Activated CD4-positive, alpha-beta T cell treated with anti-CD3 and anti-CD28 coated beads for 4 hours (primary cell): Measurements from ENCODE around the gene SMYD3.

Experiments
- DNase-seq, 2 donors: peaks; one replicate each; pipeline ENCODE4 v3.0.0-alpha.2; 2020

SMYD3 gene

GRCh38 chr1:245932302-245932972 lies 574.6 kb downstream of the SMYD3 start:
- no peak for DNase-seq

- no peak for DNase-seq
Measured at GRCh38 chr1:245931450-245931849, 575.6 kb downstream of the SMYD3 start.

DNA sequence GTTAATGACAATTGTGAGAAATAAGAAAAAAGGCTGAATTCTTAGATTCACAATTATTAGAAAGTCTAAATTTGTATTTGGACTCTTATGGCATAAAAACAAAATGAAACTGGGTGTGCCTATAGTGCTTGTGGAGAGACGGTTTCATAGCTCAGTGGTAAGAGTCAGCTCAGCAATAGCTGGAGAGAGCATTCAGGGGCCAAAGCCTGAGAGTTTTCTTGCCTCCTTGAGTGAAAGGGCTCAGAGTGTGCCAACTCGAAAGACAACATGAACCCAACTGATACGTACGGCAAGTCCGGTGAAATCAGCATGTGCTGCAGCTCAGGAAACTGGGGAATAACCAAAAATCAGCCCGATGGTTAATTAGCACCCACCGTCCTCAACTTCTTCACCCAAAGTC lies 577.9 kb downstream of the SMYD3 start:
- DNase-seq: no peak

- no peak for DNase-seq
Measured at GRCh38 chr1:245926888-245927287, 580.2 kb downstream of the SMYD3 start.

GRCh38 chr1:245923215-245923614 lies 583.9 kb downstream of the SMYD3 start:
- no peak for DNase-seq

DNA sequence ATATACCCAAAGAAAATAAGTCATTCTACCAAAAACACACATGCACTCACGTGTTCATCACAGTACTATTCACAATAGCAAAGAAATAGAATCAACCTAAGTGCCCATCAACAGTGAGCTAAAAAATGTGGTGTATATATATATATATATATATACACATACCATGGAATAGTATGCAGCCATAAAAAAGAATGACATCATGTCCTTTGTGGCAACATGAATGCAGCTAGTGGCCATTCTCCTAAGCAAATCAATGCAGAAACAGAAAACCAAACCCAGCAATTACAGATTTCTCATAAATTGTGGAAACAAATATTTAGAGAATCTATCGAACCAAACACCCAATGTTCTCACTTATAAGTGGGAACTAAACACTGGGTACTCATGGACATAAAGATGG lies 585.7 kb downstream of the SMYD3 start:
- no peak for DNase-seq

DNA sequence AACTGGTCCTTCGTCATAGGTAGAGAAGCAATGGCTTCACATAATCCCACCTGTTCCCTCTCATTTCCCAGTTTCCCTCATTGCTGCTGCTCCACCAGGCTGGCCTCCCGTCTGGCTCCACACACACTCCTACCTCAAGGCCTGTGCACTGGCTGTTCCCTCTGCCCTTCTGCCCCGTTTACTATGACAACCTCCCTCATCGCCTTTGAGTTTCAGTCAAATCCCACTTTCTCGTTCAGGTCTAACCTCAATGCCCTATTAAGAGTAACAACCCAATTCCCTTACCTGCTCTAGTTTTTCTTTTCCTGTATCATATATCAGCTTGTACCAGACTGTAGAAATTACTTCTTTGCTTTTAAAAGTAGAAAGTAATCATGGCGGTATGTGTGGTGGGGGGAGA lies 589.7 kb downstream of the SMYD3 start:
- DNase-seq: no peak

DNA sequence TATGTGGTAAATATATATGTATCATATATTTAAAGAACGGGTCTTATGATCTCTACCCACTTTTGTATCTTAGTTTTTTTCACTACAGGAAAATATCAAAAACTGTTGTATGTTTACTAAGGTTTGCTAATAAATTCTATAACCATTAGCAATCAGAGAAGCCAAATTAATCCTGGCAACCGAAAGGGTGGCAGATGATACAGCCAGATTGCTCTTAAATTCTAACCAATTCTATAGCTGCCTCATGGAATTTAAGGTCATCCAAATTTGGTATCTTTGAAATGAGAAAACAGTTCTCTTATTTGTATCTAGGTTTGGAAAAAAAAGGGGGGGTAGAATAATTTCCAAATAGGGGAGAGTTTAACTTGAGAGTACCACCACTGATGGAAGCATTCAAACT lies 591.2 kb downstream of the SMYD3 start:
- no peak for DNase-seq

GRCh38 chr1:245915406-245915805 lies 591.7 kb downstream of the SMYD3 start:
- no peak for DNase-seq

DNA sequence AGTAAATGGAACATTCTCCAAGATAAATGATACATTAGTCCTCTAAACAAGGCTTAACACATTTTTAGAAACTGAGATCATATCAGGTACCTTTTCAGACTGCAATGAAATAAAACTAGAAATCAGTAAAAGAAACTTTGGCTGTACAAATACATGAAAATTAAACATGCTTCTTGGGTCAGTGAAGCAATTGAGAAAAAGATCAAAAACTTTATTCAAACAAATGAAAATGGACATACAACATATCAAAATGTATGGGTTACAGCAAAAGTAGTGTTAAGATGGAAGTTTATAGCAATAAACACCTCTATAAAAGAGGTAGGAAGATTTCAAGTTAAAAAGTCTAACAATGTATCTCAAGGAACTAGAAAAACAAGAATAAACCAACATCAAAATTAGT lies 598.5 kb downstream of the SMYD3 start:
- no peak for DNase-seq

DNA sequence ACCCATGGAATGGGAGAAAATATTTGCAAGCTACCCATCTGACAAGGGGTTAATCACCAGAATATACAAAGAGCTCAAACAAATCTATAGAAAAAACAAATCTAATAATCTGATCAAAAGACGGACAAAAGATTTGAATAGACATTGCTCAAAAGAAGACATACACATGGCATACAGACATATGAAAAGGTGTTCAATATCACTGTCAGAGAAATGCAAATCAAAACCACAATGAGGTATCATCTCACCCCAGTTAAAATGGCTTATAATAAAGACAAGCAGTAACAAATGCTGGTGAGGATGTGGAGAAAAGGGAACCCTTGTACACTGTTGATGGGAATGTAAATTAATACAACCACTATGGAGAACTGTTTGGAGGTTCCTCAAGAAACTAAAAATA lies 600.9 kb downstream of the SMYD3 start:
- DNase-seq: no peak

- DNase-seq: no peak
Measured at GRCh38 chr1:245903851-245904250, 603.2 kb downstream of the SMYD3 start.

DNA sequence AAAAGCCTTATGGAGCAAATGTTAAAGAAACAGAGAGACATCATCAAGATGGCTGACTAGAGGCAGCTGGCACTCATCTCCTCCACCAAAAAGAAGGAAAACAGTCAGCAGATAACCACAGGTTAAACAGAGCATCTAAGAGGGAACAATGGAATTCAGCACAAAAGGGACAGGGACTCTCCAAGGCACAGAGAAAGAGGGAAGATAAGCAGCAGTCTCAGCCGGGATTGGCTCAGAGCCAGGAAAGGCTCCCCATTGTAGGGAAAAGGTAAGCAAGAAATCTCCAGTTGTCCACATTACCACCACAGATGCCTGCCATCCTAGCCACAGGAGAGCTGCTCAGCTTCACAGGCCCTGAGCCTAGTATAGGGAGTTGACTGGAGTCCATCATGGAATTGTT lies 605.5 kb downstream of the SMYD3 start:
- DNase-seq: no peak

DNA sequence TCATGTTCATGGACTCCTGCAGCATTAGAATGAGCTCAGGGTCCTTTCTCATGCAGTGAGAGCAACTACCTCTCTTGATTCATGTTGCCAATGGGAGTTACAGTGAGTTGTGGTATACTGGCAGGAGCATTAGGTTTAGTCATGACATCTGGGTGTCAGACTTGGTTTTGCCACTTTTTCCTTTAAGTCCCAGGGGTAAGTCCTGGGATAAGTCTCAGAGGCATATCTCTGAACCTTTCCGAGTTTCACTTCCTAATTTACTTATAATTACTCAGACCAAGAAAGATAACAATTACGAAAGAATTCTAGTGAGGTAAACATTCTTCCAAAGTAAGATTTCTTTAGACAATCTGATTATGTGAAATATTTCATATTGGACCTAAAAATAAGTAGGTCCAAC lies 606.0 kb downstream of the SMYD3 start:
- no peak for DNase-seq

GRCh38 chr1:245898581-245898980 lies 608.5 kb downstream of the SMYD3 start:
- DNase-seq: no peak

DNA sequence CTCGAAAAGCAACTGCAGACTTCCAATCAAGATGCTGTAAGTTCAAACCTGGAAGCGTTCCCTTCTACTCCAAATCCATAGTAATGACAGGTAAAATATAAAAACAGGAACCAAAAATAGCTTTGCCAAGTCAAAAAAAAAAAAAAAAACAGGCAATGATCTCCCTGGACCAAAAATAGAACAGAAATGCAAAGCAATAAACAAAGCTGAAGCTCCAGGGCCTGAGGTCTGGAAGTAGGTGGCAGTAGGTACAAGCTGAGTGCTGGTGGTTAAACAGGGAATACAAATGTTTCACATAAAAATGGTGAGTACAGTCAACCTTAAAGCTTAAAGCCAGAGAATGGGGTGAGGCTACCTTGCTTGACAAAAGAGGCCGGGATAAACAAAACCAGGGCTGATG lies 610.8 kb downstream of the SMYD3 start:
- no peak for DNase-seq

DNA sequence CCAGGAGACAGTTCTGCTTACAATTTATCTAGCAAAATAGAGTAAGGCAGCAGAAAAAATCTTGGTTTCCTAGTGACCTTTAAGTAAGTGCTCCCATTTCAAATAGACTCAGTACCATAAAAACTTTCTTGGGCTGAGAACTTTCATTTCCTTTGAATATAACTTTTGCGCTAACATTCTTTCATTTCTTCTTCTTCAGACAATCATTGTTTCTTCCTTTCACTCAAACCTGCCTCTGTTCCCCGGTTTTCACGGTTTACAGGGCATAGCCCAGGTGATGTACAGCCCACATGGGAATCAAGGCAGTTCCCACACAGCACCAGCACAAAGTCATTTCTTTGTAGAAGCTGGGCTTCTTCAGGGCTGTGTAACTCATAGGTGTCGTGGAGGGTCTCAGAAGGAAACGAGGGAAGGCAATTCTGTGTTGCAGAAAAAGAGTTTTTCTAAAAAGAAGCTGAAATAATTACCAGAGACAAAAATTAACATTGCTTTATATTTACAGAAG lies 611.6 kb downstream of the SMYD3 start:
- no peak for DNase-seq

DNA sequence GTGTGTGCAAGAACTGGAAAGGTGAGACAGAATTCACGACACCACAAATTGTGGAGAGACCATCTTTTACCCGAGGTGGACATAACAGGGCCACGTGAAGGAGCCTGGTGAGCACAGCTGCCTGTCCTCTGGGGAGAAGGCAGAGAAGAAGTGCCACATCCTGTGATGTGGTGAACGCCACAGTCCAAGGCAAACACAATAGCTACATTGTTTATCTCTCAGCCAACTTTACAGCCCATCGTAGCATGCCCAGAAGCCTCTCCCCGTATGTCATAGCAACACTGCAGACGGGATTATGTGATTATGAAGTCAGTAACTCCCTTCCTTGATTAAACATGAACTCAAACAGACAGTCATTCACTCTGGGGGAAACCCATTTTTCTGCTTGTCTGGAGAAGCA lies 612.2 kb downstream of the SMYD3 start:
- no peak for DNase-seq

GRCh38 chr1:245893025-245893424 lies 614.1 kb downstream of the SMYD3 start:
- no peak for DNase-seq

DNA sequence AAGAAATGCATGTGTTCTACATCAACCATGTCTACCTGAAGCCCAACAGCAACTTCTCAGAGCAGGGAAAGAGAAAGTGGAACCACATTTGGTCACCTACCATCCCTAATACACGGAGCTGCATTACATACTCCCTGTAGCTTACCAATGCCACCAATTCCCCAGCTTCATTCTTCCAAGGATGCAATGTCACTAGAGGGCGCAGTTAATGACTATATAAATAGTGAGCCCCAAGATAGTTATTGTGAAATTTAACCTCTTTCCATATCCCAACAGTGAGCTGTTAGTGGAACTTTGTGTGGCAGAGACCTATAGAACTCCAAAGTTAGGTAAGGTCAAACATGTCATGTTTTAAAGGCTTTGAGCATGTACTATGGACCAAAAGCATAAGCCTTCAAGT lies 618.3 kb downstream of the SMYD3 start:
- peak in 1 of 2 donors; percentile 4 for DNase-seq

GRCh38 chr1:245887829-245888228 lies 619.2 kb downstream of the SMYD3 start:
- no peak for DNase-seq

GRCh38 chr1:245881767-245882391 lies 625.2 kb downstream of the SMYD3 start:
- no peak for DNase-seq

- DNase-seq: no peak
Measured at GRCh38 chr1:245880754-245881403, 626.2 kb downstream of the SMYD3 start.

DNA sequence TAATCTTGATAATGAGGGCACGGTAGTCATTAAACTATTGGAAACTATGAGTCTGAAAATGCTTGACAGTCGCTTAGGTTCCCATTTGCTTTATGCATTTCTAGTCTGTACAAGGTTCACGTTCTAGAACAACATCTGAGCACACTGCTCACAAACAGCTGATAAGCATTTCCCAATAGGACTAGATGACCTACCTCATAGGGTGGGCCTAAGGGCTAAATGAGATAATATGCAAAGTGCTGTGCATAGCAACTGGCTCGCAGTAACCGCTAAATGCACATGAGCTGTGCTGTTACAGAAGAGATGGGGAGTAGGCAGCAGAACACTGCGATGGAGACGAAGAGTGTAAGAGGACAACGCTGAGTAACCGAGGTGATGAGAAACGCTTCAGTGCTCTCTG lies 628.0 kb downstream of the SMYD3 start:
- DNase-seq: no peak
